HG03108 (cell line): ENCODE measurements around the gene CYP4F2.
"Not testable (repeated sequence)": the region's sequence is repeated elsewhere in the genome, so short reads cannot be mapped to it uniquely, and the experiment has no call there.

ENCODE experiments used
- ATAC-seq: cut with Tn5 transposase; IDR thresholded peaks from one replicate; pipeline ENCODE4 v1.9.1; 2021; ENCODE audit warnings: moderate library complexity; ENCODE audit not compliant: unreplicated experiment

The CYP4F2 gene

DNA sequence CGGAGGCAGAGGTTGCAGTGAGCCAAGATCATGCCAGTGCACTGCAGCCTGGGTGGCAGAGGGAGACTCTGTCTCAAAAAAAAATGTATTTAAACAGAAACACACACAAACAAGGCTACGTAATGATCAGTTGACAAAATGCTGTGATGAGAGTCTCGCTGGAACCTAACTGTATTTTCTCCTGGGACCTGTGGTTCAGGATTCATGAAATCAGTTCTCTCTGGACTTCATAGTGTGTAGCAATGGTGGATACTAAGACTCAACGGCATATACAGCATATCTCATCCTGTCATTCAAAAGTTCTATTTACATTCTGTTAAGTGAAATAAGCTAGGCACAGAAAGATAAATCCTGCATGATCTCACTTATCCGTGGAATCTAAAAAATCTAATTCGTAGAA lies 37.4 kb downstream of the CYP4F2 start:
- no peak for ATAC-seq

DNA sequence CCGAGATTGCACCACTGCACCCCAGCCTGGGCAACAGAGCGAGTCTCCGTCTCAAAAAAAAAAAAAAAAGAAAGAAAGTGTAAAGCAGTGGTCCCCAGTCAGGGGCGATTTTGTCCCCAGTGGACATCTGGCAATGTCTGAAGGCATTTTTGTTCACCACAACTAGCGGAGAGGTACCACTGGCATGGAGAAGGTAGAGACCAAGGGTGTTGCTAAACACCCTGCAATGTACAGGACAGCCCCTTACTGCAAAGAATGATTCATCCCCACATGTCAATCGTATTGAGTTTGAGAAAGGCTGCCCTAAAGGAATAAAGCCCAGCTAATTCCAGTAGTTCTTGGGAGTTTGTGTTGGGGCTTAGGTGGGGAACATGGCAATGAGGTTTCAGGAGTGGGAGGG lies 38.7 kb downstream of the CYP4F2 start:
- no peak for ATAC-seq

GRCh38 chr19:15850385-15850784 lies 47.5 kb downstream of the CYP4F2 start:
- ATAC-seq, result no peak

GRCh38 chr19:15846923-15847322 lies 51.0 kb downstream of the CYP4F2 start:
- no peak for ATAC-seq

DNA sequence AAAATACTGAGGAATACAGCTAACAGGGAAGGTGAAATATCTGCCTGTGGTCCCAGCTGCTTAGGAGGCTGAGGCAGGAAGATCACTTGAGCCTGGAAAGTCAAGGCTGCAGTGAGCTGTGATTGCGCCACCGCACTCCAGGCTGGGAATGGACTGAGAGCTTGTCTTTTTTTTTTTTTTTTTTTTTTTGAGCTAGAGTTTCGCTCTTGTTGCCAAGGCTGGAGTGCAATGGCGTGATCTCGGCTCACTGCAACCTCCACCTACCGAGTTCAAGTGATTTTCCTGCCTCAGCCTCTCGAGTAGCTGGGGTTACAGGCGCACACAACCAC lies 54.0 kb downstream of the CYP4F2 start:
- not testable (repeated sequence) for ATAC-seq

- ATAC-seq, result no peak
Observed at GRCh38 chr19:15843203-15843893, 54.5 kb downstream of the CYP4F2 start.

GRCh38 chr19:15841875-15842569 lies 55.9 kb downstream of the CYP4F2 start:
- ATAC-seq, result no peak

DNA sequence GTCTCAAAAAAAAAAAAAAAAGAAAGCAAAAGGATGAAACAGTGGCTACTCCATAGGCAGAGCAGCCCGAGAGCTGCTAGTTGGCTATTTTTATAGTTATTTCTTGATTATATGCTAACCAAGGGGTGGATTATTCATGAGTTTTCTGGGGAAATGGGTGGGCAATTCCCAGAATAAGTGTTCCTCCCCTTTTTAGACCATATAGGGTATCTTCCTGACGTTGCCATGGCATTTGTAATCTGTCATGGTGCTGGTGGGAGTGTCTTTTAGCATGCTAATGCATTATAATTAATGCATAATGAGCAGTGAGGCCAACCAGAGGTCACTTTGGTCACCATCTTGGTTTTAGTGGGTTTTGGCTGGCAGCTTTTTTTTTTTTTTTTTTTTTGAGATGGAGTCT lies 57.0 kb downstream of the CYP4F2 start:
- ATAC-seq, result no peak

GRCh38 chr19:15839888-15840287 lies 58.0 kb downstream of the CYP4F2 start:
- ATAC-seq, result not testable (repeated sequence)

GRCh38 chr19:15838351-15838750 lies 59.5 kb downstream of the CYP4F2 start:
- no peak for ATAC-seq

- ATAC-seq, result no peak
Observed at GRCh38 chr19:15837221-15837731, 60.6 kb downstream of the CYP4F2 start.

- peak; percentile 95 for ATAC-seq
Observed at GRCh38 chr19:15836330-15837220, 61.3 kb downstream of the CYP4F2 start.

DNA sequence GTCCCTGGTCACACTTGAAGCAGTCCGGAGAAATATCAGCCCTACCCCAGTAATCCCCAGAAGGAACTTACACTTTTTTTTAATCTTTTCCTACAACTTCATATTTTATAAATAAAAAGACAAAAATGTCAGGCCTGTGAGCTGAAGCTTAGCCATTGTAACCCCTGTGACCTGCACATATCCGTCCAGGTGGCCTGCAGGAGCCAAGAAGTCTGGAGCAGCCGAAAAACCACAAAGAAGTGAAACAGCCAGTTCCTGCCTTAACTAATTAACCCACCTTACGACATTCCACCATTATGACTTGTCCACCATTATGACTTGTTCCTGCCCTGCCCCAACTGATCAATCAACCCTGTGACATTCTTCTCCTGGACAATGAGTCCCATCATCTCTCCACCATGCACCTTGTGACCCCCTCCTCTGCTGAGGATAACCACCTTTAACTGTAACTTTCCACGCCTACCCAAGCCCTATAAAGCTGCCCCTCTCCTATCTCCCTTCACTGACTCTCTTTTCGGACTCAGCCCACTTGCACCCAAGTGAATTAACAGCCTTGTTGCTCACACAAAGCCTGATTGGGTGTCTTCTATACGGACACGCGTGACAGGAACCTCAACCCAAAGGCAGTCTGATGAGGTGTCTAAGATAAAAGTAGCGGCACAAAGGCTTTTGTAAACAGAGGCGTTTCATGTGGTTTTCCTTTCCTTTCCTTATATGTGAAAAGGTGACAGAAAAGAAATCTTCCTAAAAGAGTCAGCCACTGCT lies 62.1 kb downstream of the CYP4F2 start:
- not testable (repeated sequence) for ATAC-seq

GRCh38 chr19:15834232-15834631 lies 63.6 kb downstream of the CYP4F2 start:
- not testable (repeated sequence) for ATAC-seq

- ATAC-seq, result no peak
Observed at GRCh38 chr19:15831626-15832025, 66.2 kb downstream of the CYP4F2 start.

DNA sequence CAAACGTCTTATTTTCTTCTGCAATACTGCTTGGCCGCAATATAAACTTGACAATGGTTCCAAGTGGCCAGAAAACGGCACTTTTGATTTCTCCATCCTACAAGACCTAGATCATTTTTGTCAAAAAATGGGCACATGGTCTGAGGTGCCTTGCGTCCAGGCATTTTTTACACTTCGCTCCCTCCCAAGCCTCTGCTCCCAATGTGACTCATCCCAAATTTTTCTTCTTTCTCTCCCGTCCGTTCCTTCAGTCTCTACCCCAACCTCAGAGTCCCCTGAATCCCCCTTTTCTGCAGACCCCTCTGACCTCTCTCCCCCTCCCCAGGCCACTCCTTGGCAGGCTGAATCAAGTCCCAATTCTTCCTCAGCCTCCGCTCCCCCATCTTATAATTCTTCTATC lies 68.1 kb downstream of the CYP4F2 start:
- no peak for ATAC-seq

DNA sequence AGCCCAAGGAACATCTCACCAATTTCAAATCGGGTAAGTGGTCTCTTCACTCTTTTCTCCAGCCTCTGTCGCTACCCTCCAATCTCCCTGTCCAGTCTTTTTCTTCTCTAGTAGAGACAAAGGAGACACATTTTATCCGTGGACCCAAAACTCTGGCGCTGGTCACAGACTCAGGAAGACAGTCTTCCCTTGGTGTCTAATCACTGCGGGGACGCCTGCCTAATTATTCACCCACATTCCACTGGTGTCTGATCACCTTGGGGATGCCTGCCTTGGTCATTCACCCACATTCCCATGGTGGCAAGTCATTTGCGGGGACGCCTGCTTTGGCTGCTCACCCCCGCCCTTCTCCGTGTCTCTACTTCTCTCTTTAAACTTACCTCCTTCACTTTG lies 68.6 kb downstream of the CYP4F2 start:
- ATAC-seq, result no peak

DNA sequence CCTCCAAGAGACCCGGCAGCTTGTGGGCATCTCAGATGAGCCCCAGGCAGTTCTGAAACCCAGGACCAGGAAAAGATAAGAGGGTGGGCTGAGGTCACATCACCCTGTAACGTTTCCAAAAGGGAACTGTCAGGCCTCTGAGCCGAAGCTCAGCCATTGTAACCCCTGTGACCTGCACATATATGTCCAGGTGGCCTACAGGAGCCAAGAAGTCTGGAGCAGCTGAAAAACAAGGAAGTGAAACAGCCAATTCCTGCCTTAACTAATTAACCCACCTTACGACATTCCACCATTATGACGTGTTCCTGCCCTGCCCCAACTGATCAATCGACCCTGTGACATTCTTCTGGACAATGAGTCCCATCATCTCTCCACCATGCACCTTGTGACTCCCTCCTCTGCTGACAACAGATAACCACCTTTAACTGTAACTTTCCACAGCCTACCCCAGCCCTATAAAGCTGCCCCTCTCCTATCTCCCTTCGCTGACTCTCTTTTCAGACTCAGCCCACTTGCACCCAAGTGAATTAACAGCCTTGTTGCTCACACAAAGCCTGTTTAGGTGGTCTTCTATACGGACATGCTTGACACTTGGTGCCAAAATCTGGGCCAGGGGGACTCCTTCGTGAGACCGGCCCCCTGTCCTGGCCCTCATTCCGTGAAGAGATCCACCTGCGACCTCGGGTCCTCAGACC lies 69.1 kb downstream of the CYP4F2 start:
- not testable (repeated sequence) for ATAC-seq

DNA sequence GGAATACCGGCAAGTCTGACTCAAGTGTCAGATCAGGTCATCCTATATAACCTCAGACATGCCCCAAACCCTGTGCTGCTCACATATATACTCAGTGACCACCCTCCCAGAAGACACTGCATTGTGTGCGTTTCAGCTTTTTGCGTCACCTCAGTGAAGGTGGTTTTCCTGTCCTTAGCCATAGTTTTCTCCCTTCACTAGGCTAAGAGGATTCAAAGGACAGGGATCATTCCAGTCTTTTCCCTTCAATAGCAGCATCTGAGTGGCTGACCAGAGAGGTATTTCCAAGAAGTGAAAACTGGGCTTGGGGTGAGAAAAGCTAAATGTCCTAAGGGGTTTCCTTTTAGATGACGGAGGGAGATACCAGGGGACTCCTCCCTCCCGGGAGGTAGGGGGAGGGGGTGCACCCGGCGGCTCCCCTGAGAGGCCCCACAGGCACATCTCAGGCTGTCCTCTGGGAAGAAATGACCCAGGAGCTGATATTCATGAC lies 69.7 kb downstream of the CYP4F2 start:
- no peak for ATAC-seq
